ENCODE results near the gene FLNB.

Gene FLNB

DNA sequence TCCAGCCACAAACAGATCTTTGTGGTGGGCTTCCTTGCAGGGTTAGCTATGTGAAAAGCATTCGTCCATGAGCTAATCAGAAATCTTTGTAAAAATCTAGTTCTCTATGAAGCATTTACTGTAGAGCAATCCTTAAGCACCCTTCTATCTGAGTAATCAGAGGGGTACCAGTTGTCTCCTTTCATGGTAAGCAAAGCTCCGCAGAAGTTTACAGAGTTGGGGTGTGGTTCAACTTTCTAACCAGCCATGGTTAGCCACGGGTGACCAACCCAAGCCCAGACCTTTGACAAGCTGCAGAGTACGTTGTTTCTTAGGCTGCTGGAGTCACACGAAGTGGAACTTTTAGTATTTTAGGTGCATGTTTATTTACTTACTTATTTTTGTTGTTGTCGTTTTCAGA, 77.4 kb downstream of the FLNB start:
- Histone ChIP-seq H3K4me3 (ENCODE audit: low read depth, low read length) (no peak overlapping the region), H3K27ac (ENCODE audit: extremely low read depth, low read depth, low read length) (no peak overlapping the region), H3K4me1 (ENCODE audit: control insufficient read depth, insufficient read depth, low read length) (no peaks in the 10 kb centered on the region), H3K9me3 (ENCODE audit: control insufficient read depth, insufficient read depth, low read depth, low read length) (no peaks in the 10 kb centered on the region), H3K36me3 (ENCODE audit: control insufficient read depth in 2 of 2, insufficient read depth in 1 of 2, low read length in 2 of 2) (peaks cover 0 to 17% of the 10 kb centered on the region in 2 experiments; a peak in 2 of 3 replicates)
- ChIA-PET CTCF (no interaction called here), POLR2A (no interaction called here)
- TF ChIP-seq, protein P1, sequence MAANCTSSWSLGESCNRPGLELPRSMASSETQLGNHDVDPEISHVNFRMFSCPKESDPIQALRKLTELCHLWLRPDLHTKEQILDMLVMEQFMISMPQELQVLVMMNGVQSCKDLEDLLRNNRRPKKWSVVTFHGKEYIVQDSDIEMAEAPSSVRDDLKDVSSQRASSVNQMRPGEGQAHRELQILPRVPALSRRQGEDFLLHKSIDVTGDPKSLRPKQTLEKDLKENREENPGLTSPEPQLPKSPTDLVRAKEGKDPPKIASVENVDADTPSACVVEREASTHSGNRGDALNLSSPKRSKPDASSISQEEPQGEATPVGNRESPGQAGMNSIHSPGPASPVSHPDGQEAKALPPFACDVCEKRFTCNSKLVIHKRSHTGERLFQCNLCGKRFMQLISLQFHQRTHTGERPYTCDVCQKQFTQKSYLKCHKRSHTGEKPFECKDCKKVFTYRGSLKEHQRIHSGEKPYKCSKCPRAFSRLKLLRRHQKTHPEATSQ (tag by site-specific recombination; IDR thresholded peaks at IDR 0.05): no peak
- TF ChIP-seq GFI1B (tag by site-specific recombination; IDR thresholded peaks at IDR 0.05): no peak
- TF ChIP-seq ZNF791 (tag by site-specific recombination; IDR thresholded peaks at IDR 0.05): no peak
- TF ChIP-seq ZNF10 (tag by site-specific recombination; IDR thresholded peaks at IDR 0.05): no peak
- TF ChIP-seq OSR2 (tag by site-specific recombination; IDR thresholded peaks at IDR 0.05): no peak
- TF ChIP-seq, protein P2, sequence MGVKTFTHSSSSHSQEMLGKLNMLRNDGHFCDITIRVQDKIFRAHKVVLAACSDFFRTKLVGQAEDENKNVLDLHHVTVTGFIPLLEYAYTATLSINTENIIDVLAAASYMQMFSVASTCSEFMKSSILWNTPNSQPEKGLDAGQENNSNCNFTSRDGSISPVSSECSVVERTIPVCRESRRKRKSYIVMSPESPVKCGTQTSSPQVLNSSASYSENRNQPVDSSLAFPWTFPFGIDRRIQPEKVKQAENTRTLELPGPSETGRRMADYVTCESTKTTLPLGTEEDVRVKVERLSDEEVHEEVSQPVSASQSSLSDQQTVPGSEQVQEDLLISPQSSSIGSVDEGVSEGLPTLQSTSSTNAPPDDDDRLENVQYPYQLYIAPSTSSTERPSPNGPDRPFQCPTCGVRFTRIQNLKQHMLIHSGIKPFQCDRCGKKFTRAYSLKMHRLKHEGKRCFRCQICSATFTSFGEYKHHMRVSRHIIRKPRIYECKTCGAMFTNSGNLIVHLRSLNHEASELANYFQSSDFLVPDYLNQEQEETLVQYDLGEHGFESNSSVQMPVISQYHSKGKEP (tag by site-specific recombination; IDR thresholded peaks at IDR 0.05): no peak
- TF ChIP-seq, protein P3, sequence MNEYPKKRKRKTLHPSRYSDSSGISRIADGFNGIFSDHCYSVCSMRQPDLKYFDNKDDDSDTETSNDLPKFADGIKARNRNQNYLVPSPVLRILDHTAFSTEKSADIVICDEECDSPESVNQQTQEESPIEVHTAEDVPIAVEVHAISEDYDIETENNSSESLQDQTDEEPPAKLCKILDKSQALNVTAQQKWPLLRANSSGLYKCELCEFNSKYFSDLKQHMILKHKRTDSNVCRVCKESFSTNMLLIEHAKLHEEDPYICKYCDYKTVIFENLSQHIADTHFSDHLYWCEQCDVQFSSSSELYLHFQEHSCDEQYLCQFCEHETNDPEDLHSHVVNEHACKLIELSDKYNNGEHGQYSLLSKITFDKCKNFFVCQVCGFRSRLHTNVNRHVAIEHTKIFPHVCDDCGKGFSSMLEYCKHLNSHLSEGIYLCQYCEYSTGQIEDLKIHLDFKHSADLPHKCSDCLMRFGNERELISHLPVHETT (tag by site-specific recombination; IDR thresholded peaks at IDR 0.05): no peak
- TF ChIP-seq, protein P4, sequence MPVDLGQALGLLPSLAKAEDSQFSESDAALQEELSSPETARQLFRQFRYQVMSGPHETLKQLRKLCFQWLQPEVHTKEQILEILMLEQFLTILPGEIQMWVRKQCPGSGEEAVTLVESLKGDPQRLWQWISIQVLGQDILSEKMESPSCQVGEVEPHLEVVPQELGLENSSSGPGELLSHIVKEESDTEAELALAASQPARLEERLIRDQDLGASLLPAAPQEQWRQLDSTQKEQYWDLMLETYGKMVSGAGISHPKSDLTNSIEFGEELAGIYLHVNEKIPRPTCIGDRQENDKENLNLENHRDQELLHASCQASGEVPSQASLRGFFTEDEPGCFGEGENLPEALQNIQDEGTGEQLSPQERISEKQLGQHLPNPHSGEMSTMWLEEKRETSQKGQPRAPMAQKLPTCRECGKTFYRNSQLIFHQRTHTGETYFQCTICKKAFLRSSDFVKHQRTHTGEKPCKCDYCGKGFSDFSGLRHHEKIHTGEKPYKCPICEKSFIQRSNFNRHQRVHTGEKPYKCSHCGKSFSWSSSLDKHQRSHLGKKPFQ (tag by site-specific recombination; IDR thresholded peaks at IDR 0.05): no peak
- no peak for TF ChIP-seq ZFHX2 (tag by site-specific recombination; conservative IDR thresholded peaks at IDR 0.05)
- TF ChIP-seq ZNF560 (tag by site-specific recombination; IDR thresholded peaks at IDR 0.05; ENCODE audit: borderline replicate concordance): no peak
- TF ChIP-seq SP7 (tag by site-specific recombination; IDR thresholded peaks at IDR 0.05): no peak
- TF ChIP-seq, protein P5, sequence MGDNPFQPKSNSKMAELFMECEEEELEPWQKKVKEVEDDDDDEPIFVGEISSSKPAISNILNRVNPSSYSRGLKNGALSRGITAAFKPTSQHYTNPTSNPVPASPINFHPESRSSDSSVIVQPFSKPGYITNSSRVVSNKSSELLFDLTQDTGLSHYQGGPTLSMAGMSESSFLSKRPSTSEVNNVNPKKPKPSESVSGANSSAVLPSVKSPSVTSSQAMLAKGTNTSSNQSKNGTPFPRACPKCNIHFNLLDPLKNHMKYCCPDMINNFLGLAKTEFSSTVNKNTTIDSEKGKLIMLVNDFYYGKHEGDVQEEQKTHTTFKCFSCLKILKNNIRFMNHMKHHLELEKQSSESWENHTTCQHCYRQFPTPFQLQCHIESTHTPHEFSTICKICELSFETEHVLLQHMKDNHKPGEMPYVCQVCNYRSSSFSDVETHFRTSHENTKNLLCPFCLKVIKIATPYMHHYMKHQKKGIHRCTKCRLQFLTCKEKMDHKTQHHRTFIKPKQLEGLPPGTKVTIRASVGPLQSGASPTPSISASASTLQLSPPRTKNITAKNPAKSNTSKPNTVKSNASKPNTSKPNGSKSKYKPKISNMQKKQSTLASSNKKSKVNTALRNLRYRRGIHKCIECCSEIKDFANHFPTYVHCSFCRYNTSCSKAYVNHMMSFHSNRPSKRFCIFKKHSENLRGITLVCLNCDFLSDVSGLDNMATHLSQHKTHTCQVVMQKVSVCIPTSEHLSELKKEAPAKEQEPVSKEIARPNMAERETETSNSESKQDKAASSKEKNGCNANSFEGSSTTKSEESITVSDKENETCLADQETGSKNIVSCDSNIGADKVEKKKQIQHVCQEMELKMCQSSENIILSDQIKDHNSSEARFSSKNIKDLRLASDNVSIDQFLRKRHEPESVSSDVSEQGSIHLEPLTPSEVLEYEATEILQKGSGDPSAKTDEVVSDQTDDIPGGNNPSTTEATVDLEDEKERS (tag by site-specific recombination; IDR thresholded peaks at IDR 0.05): no peak

DNA sequence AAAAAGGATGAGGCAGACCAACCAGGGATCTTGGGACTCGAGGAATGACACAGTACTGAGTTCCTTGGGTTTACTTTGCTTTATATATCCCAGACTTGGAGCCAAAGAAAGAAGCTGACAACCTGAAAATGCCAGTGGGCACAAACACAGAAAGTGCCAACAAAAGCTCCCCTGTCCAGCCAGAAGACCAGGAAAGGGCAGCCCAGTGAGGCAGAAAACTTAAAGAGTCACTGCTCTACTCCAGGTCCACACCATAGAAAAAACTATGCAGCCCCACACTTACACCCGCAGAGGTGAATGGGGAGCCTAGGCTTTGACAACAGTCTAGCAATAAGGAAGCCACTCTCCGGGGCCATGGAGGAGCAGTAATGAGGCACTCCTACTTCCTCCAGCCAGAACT, 80.3 kb downstream of the FLNB start:
- Histone ChIP-seq H3K4me1 (ENCODE audit: control insufficient read depth, insufficient read depth, low read length) (no peaks in the 10 kb centered on the region), H3K4me3 (ENCODE audit: low read depth, low read length) (no peak overlapping the region), H3K27ac (ENCODE audit: extremely low read depth, low read depth, low read length) (no peak overlapping the region), H3K36me3 (ENCODE audit: control insufficient read depth in 2 of 2, insufficient read depth in 1 of 2, low read length in 2 of 2) (peaks cover 0 to 4% of the 10 kb centered on the region in 2 experiments; a peak in 2 of 3 replicates), H3K9me3 (ENCODE audit: control insufficient read depth, insufficient read depth, low read depth, low read length) (no peaks in the 10 kb centered on the region)
- no peak for TF ChIP-seq ZNF335 (tag by site-specific recombination; conservative IDR thresholded peaks at IDR 0.05)
- CTCF ChIA-PET: interaction anchor here (0.7 kb wide), 1 partner anchor 30 kb away, joined by 4 read pairs; no protein-coding TSS in a partner anchor
- POLR2A ChIA-PET: no interaction called here

Measured in HEK293 (cell line).